ENCODE measurements around the gene CPA5. TPM values are rescaled to one million over a fixed set of nuclear protein-coding genes. Genes with fewer than 3 reads are reported as not detected.

The CPA5 gene
- total RNA-seq, 2 donors from 2014 or later: not detected

DNA sequence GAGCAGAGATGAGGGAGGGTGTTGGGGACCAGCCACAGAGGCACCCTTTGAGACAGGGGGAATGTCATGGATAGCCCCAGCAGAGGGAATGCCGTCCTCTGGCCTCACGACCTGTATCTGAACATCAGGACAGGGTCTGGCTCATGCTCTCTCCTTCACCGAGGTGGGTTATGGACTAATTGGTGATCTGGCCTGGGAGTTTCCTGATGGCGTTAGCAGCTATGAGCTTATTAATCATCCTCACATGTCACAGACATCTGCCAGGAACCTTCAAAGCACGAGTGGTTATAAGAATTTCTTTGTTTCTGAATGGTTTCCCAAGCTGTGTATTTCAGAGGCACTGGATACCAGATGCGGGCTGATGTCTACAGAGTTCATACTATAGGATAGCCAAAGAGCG is 44.8 kb upstream of the CPA5 start:
- ATAC-seq (ENCODE audit: insufficient number of reproducible peaks, low FRiP score, low read depth) (no peak), DNase-seq (ENCODE audit: low spot score) (no peak)
- Histone ChIP-seq H3K4me1 (ENCODE audit: control insufficient read depth in 1 of 2, low read depth in 2 of 2) (no peaks in the 10 kb centered on the region), H3K27ac (no peak overlapping the region), H3K9me3 (no peaks in the 10 kb centered on the region), H3K36me3 (no peaks in the 10 kb centered on the region), H3K27me3 (replicated peaks; ENCODE audit: insufficient read depth) (no peaks in the 10 kb centered on the region), H3K4me3 (no peak overlapping the region)
- TF ChIP-seq, protein P1, sequence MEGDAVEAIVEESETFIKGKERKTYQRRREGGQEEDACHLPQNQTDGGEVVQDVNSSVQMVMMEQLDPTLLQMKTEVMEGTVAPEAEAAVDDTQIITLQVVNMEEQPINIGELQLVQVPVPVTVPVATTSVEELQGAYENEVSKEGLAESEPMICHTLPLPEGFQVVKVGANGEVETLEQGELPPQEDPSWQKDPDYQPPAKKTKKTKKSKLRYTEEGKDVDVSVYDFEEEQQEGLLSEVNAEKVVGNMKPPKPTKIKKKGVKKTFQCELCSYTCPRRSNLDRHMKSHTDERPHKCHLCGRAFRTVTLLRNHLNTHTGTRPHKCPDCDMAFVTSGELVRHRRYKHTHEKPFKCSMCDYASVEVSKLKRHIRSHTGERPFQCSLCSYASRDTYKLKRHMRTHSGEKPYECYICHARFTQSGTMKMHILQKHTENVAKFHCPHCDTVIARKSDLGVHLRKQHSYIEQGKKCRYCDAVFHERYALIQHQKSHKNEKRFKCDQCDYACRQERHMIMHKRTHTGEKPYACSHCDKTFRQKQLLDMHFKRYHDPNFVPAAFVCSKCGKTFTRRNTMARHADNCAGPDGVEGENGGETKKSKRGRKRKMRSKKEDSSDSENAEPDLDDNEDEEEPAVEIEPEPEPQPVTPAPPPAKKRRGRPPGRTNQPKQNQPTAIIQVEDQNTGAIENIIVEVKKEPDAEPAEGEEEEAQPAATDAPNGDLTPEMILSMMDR (IDR thresholded peaks at IDR 0.05): no peak

DNA sequence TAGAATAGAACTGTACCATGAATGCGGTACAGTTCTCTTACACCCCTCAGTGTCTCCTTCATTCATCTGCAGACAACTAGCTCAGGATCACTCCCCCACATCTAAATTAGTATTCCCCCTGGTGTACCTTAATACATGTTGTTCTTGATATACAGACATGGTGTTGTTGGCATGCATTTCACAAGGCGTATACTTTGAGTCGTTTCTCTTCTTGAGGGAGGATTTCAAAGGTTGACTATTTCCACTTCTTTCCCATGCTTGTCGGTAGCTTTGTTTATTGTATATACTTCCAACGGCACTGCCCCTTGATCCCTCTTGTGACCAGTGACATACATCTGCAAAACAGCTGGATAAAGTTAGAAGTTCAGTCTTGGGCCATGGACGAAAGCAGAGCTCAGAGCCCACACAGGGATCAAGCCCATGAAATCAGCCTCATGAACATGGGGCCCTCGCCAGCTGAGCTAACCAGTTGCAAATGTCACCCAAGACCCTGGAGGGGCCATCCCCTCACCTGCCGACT is 43.1 kb upstream of the CPA5 start:
- H3K36me3 ChIP-seq: no peaks in the 10 kb centered on the region
- TF ChIP-seq, protein P1 (IDR thresholded peaks at IDR 0.05): no peak
- H3K27me3 ChIP-seq (replicated peaks; ENCODE audit: insufficient read depth): no peaks in the 10 kb centered on the region
- H3K9me3 ChIP-seq: no peaks in the 10 kb centered on the region
- no peak overlapping the region for H3K27ac ChIP-seq
- no peaks in the 10 kb centered on the region for H3K4me1 ChIP-seq (ENCODE audit: control insufficient read depth in 1 of 2, low read depth in 2 of 2)
- DNase-seq (ENCODE audit: low spot score): no peak
- ATAC-seq (ENCODE audit: insufficient number of reproducible peaks, low FRiP score, low read depth): no peak
- no peak overlapping the region for H3K4me3 ChIP-seq

DNA sequence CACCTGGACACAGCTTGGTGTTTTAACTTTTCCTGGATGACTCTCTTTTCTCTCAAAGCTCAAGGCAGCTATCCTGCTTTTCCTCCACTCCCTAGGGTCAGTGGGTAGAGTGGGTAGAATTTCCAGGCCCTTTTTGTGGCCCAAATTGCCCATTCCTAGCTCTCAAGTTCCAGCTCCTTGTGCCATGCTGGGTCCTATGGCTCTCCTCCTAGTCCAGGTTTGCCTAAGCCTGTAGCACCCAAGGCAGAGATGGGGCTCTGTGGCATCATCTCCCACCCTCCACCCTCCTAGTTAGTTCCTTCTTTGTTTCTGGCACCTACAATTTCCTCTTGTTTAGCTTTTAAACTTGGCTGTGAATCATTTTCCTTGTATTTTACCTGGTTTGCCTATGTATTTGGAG is 42.0 kb upstream of the CPA5 start:
- Histone ChIP-seq H3K27me3 (replicated peaks; ENCODE audit: insufficient read depth) (no peaks in the 10 kb centered on the region), H3K9me3 (no peaks in the 10 kb centered on the region), H3K36me3 (no peaks in the 10 kb centered on the region), H3K4me3 (no peak overlapping the region), H3K4me1 (ENCODE audit: control insufficient read depth in 1 of 2, low read depth in 2 of 2) (no peaks in the 10 kb centered on the region), H3K27ac (no peak overlapping the region)
- ATAC-seq (ENCODE audit: insufficient number of reproducible peaks, low FRiP score, low read depth) (no peak), DNase-seq (ENCODE audit: low spot score) (no peak)
- TF ChIP-seq, protein P1 (IDR thresholded peaks at IDR 0.05): no peak

DNA sequence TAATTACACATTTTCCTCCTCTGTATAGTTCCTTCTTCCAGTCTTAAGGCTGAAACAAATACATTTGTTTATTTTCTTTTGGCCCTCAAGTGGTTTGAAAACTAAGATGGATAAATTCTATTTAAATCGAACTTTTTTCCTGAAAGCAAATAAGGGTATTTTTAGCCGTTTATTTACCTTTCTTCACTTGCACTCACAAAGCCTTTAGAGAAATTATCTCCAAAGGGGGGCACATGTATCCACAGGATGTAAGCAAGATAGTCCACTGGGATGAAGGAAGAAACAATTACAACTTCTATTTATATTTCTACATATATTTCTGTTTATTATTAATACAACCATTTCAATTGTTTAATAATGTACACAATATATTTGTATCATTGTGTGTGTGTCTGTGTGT is 41.5 kb upstream of the CPA5 start:
- no peak for DNase-seq (ENCODE audit: low spot score)
- Histone ChIP-seq H3K4me3 (no peak overlapping the region), H3K27ac (no peak overlapping the region), H3K4me1 (ENCODE audit: control insufficient read depth in 1 of 2, low read depth in 2 of 2) (no peaks in the 10 kb centered on the region), H3K36me3 (no peaks in the 10 kb centered on the region), H3K9me3 (no peaks in the 10 kb centered on the region), H3K27me3 (replicated peaks; ENCODE audit: insufficient read depth) (no peaks in the 10 kb centered on the region)
- no peak for ATAC-seq (ENCODE audit: insufficient number of reproducible peaks, low FRiP score, low read depth)
- TF ChIP-seq, protein P1 (IDR thresholded peaks at IDR 0.05): no peak

DNA sequence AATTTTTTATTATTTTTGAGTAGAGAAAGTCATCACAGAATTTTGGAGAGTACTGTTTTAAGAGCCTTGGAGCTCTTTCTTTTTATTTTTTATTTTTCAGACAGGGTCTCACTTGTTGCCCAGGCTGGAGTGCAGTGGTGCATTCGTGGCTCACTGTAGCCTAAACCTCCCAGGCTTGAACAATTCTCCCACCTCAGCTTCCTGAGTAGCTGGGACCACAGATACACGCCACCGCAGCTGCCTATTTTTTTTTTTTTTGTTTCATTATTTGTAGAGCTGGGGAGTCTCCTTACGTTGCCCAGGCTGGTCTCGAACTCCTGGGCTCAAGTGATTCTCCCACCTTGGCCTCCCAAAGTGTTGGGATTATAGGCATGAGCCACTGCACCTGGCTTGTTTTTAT is 41.1 kb upstream of the CPA5 start:
- no peaks in the 10 kb centered on the region for H3K36me3 ChIP-seq
- H3K9me3 ChIP-seq: no peaks in the 10 kb centered on the region
- no peak overlapping the region for H3K27ac ChIP-seq
- H3K4me3 ChIP-seq: no peak overlapping the region
- no peaks in the 10 kb centered on the region for H3K4me1 ChIP-seq (ENCODE audit: control insufficient read depth in 1 of 2, low read depth in 2 of 2)
- ATAC-seq (ENCODE audit: insufficient number of reproducible peaks, low FRiP score, low read depth): no peak
- no peak for DNase-seq (ENCODE audit: low spot score)
- TF ChIP-seq, protein P1 (IDR thresholded peaks at IDR 0.05): no peak
- no peaks in the 10 kb centered on the region for H3K27me3 ChIP-seq (replicated peaks; ENCODE audit: insufficient read depth)
